ENCODE data around the gene ELF5.

GRCh38 chr11:34495724-34496377, 17.7 kb downstream of the ELF5 start:
- TF ChIP-seq CTCF (IDR thresholded peaks at IDR 0.05), result no peak
- no peak for TF ChIP-seq EP300 (IDR thresholded peaks at IDR 0.05)
